DMS114 treated with DMSO at 0.1 percent for 48 hours (cell line): ENCODE data around the gene CACNA1E.

Experiments
- DNase-seq: peaks from one replicate; lab custom pipeline; 2025; ENCODE audit not compliant: unreplicated experiment; lab: John Stamatoyannopoulos, UW

Gene CACNA1E

GRCh38 chr1:181626279-181626938, 143.1 kb downstream of the CACNA1E start:
- DNase-seq, result no peak

- no peak for DNase-seq
Measured at GRCh38 chr1:181630398-181630797, 147.1 kb downstream of the CACNA1E start.

- no peak for DNase-seq
Measured at GRCh38 chr1:181630838-181631237, 147.5 kb downstream of the CACNA1E start.

GRCh38 chr1:181632492-181632891, 149.2 kb downstream of the CACNA1E start:
- DNase-seq, result no peak

GRCh38 chr1:181632960-181633359, 149.6 kb downstream of the CACNA1E start:
- DNase-seq, result no peak

GRCh38 chr1:181635110-181635509, 151.8 kb downstream of the CACNA1E start:
- DNase-seq, result no peak

- DNase-seq, result no peak
Measured at GRCh38 chr1:181637998-181638397, 154.7 kb downstream of the CACNA1E start.

GRCh38 chr1:181640956-181641355, 157.6 kb downstream of the CACNA1E start:
- no peak for DNase-seq

GRCh38 chr1:181643631-181644030, 160.3 kb downstream of the CACNA1E start:
- DNase-seq, result no peak

GRCh38 chr1:181645171-181645570, 161.9 kb downstream of the CACNA1E start:
- no peak for DNase-seq

- DNase-seq, result no peak
Measured at GRCh38 chr1:181646710-181647109, 163.4 kb downstream of the CACNA1E start.

- no peak for DNase-seq
Measured at GRCh38 chr1:181647314-181648035, 164.2 kb downstream of the CACNA1E start.

- no peak for DNase-seq
Measured at GRCh38 chr1:181651276-181651675, 168.0 kb downstream of the CACNA1E start.

GRCh38 chr1:181655756-181656155, 172.4 kb downstream of the CACNA1E start:
- DNase-seq, result no peak

GRCh38 chr1:181656491-181656890, 173.2 kb downstream of the CACNA1E start:
- DNase-seq, result no peak

- DNase-seq, result no peak
Measured at GRCh38 chr1:181658581-181658980, 175.3 kb downstream of the CACNA1E start.

- no peak for DNase-seq
Measured at GRCh38 chr1:181659321-181659957, 176.1 kb downstream of the CACNA1E start.

- no peak for DNase-seq
Measured at GRCh38 chr1:181660621-181661020, 177.3 kb downstream of the CACNA1E start.

GRCh38 chr1:181661569-181661968, 178.3 kb downstream of the CACNA1E start:
- DNase-seq, result no peak

GRCh38 chr1:181662606-181663005, 179.3 kb downstream of the CACNA1E start:
- no peak for DNase-seq

- no peak for DNase-seq
Measured at GRCh38 chr1:181664543-181664942, 181.2 kb downstream of the CACNA1E start.

- DNase-seq, result no peak
Measured at GRCh38 chr1:181669246-181669645, 185.9 kb downstream of the CACNA1E start.
